NCI-H524 treated with DMSO at 0.1 percent for 48 hours (cell line): Measurements from ENCODE around the gene CMSS1.

ENCODE experiments used
- DNase-seq: peaks from one replicate; lab custom pipeline; 2025; lab: John Stamatoyannopoulos, UW

CMSS1 gene

GRCh38 chr3:100183608-100184125 lies 366.0 kb downstream of the CMSS1 start:
- no peak for DNase-seq

- no peak for DNase-seq
Observed at GRCh38 chr3:100184948-100185570, 367.4 kb downstream of the CMSS1 start.

GRCh38 chr3:100185847-100186246 lies 368.2 kb downstream of the CMSS1 start:
- DNase-seq: no peak

GRCh38 chr3:100189444-100189964 lies 371.8 kb downstream of the CMSS1 start:
- no peak for DNase-seq

- DNase-seq: no peak
Observed at GRCh38 chr3:100195375-100195774, 377.7 kb downstream of the CMSS1 start.

GRCh38 chr3:100197876-100198275 lies 380.2 kb downstream of the CMSS1 start:
- no peak for DNase-seq

- DNase-seq: no peak
Observed at GRCh38 chr3:100198579-100199269, 381.1 kb downstream of the CMSS1 start.

GRCh38 chr3:100205171-100205570 lies 387.5 kb downstream of the CMSS1 start:
- no peak for DNase-seq

GRCh38 chr3:100206687-100207086 lies 389.0 kb downstream of the CMSS1 start:
- DNase-seq: no peak

- no peak for DNase-seq
Observed at GRCh38 chr3:100207886-100208285, 390.2 kb downstream of the CMSS1 start.

GRCh38 chr3:100209169-100209568 lies 391.5 kb downstream of the CMSS1 start:
- no peak for DNase-seq

GRCh38 chr3:100209948-100210771 lies 392.5 kb downstream of the CMSS1 start:
- no peak for DNase-seq

- no peak for DNase-seq
Observed at GRCh38 chr3:100210772-100211135, 393.1 kb downstream of the CMSS1 start.

- no peak for DNase-seq
Observed at GRCh38 chr3:100213891-100214573, 396.4 kb downstream of the CMSS1 start.

GRCh38 chr3:100214574-100214964 lies 396.9 kb downstream of the CMSS1 start:
- DNase-seq: no peak

GRCh38 chr3:100216713-100217112 lies 399.1 kb downstream of the CMSS1 start:
- DNase-seq: no peak

- no peak for DNase-seq
Observed at GRCh38 chr3:100221159-100221558, 403.5 kb downstream of the CMSS1 start.

- DNase-seq: no peak
Observed at GRCh38 chr3:100225193-100225592, 407.5 kb downstream of the CMSS1 start.

- DNase-seq: no peak
Observed at GRCh38 chr3:100225883-100226282, 408.2 kb downstream of the CMSS1 start.

GRCh38 chr3:100226712-100227429 lies 409.2 kb downstream of the CMSS1 start:
- no peak for DNase-seq

- DNase-seq: no peak
Observed at GRCh38 chr3:100227511-100227921, 409.9 kb downstream of the CMSS1 start.
